Non-pigmented ciliary epithelial cell (primary cell): ENCODE results near the gene DCST1.

ENCODE experiments used
- DNase-seq: peaks from one replicate; pipeline ENCODE4 v3.0.0-alpha.2; 2010; ENCODE audit warnings: low read depth

Gene DCST1

GRCh38 chr1:155014709-155015508, 18.7 kb upstream of the DCST1 start:
- DNase-seq: no peak

GRCh38 chr1:155015527-155016230, 17.9 kb upstream of the DCST1 start:
- no peak for DNase-seq

DNA sequence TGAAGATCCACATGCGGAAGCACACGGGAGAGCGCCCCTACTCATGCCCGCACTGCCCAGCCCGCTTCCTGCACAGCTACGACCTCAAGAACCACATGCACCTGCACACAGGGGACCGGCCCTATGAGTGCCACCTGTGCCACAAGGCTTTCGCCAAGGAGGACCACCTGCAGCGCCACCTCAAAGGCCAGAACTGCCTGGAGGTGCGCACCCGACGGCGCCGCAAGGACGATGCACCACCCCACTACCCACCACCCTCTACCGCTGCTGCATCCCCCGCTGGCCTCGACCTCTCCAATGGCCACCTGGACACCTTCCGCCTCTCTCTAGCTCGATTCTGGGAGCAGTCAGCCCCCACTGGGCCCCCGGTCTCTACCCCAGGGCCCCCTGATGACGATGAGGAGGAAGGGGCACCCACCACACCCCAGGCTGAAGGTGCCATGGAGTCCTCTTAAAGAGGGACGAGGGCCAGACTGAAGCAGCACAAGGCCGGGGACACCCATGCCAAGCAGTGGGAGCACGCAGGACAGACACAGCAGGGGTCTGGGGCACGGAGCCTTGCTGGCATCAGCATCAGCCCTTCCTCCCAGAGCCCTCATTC, 17.3 kb upstream of the DCST1 start:
- no peak for DNase-seq

DNA sequence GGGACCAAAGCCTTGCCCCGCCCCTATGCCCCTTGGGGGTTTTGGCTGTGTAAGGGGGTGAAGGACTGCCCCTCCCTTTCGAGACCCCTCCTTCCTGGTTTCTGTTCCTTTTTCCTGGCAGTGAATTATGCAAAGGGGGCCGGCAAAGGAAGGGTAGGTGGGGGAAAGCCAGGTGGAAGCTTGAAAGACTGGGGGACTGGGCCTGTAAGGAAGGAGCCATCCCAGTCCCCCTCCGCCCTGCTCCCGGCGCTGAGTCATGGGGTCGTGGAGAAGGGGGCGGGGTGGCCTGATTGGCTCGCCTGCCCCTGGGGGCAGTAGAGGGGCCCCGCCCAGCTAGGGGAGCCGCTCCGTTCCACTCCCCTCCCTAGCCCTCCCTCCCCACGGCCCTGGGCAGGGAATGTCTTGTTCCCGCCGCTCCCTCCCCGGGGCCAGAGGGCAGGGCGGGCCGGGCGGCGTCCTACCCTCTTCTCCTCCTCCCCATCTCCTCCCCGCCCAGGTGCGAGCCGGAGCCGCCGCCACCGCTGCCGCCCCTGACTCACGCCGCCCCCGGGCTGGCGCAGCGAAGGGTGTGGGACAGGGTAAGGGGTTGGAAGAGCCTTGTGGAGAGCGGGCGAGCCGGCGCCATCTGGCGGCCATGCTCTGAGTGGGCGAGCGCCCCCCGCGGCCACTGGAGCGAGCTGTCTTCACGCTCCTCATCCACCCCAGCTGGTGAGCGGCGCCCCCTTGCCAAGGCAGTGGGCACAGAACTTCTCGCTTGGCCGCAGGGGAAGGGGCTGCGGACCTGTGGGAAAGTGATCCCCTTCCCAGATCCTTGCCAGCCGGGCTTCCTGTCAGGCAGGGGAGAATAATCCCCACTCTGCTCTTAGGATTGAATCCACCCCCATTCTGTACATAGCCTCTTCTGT, 16.3 kb upstream of the DCST1 start:
- DNase-seq: no peak

- no peak for DNase-seq
Observed at GRCh38 chr1:155017946-155018316, 15.7 kb upstream of the DCST1 start.

- no peak for DNase-seq
Observed at GRCh38 chr1:155018617-155019348, 14.8 kb upstream of the DCST1 start.

- no peak for DNase-seq
Observed at GRCh38 chr1:155019377-155020245, 14.0 kb upstream of the DCST1 start.

- no peak for DNase-seq
Observed at GRCh38 chr1:155022136-155022926, 11.3 kb upstream of the DCST1 start.

GRCh38 chr1:155022927-155023236, 10.7 kb upstream of the DCST1 start:
- DNase-seq: no peak

GRCh38 chr1:155023627-155024026, 10.0 kb upstream of the DCST1 start:
- DNase-seq: no peak

- no peak for DNase-seq
Observed at GRCh38 chr1:155024315-155024714, 9.3 kb upstream of the DCST1 start.

- no peak for DNase-seq
Observed at GRCh38 chr1:155026154-155026553, 7.5 kb upstream of the DCST1 start.

DNA sequence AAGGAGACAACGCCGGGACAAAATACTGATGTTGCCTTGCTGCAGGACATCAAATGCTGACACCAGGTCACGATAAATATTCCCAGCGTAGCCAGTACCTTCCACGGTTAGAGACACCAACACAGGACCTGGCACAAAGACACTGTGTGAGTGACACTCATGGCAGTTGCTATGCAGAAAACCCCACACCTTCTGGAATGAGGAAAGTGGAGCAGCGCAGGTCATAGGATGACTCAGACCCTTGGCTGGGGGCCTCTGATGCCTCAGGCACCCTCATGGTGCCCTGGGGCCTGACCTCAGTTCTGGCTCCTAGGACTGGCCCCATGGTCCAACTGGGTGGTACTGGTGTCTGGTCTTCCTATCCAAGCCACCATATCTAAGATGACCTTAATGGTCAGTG, 7.0 kb upstream of the DCST1 start:
- DNase-seq: no peak

- DNase-seq: no peak
Observed at GRCh38 chr1:155029513-155030242, 3.9 kb upstream of the DCST1 start.

GRCh38 chr1:155030243-155030795, 3.3 kb upstream of the DCST1 start:
- DNase-seq: no peak

DNA sequence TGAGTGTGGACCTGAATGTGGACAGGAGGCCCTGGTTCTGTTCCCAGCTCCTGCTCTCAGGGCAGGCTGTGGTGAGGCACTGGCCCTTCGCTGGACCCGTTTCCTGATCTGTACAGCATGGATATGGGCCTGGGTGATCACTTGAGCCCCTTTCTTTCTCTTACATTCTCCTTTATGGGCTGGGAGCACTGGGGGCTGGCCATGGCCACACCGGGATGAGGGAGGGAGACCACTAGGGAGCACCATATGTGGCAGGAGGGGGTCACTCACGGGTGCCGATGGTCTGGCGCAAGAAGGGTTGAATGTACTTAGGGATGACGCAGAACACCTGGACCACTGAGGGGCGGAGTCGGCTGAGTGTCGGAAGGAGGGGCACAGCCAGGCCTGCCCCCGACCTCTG, 2.7 kb upstream of the DCST1 start:
- no peak for DNase-seq

GRCh38 chr1:155032886-155033285, 738 bp upstream of the DCST1 start:
- no peak for DNase-seq

GRCh38 chr1:155034318-155035208, 939 bp downstream of the DCST1 start:
- DNase-seq: no peak
